HG02840 (cell line): Measurements from ENCODE around the gene ZNF214.
"Not testable (repeated sequence)": the region's sequence is repeated elsewhere in the genome, so short reads cannot be mapped to it uniquely, and the experiment has no call there.

ENCODE experiments used
- ATAC-seq: cut with Tn5 transposase; IDR thresholded peaks from one replicate; pipeline ENCODE4 v1.9.1; 2021; ENCODE audit warnings: mild to moderate bottlenecking, moderate library complexity, moderate number of reproducible peaks; ENCODE audit not compliant: unreplicated experiment, low FRiP score

Gene ZNF214

DNA sequence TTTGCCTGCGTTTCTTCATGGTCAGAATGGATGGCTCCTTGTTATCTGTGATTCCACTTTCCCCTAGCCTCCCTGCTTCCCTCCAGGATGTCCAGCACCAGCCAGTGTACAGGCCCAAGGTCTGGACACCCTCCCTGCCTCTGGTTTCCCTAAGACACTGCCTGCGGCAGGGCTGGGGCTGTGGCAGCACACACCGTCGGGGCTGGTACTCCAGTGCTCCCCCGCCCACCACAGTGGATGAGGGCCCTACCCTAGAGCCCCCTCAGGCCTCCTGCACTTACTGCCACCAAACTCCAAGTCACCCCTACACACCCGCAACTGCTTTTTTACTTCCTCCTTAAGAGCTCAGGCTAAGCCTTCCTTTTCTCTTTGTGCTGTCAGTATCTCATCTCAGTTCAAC lies 28.9 kb downstream of the ZNF214 start:
- ATAC-seq, result no peak

DNA sequence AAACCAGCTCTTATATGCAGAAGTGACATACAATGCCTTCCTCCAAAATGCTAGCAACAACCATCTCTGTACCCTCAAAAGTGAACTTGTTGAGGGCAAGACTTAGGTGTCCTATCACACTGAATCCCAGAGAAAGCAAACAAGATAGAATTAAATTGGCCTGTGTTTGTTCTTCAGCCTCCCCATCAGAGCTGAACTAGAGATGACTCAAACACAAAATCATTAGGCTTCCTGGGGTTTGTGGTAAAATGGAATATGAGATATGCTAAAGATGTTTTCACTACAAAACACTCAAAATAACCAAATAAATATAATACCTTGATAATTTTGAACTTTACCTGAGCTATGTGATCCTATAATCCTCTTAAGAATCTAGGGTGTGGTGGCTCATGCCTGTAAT lies 31.6 kb downstream of the ZNF214 start:
- ATAC-seq, result no peak

DNA sequence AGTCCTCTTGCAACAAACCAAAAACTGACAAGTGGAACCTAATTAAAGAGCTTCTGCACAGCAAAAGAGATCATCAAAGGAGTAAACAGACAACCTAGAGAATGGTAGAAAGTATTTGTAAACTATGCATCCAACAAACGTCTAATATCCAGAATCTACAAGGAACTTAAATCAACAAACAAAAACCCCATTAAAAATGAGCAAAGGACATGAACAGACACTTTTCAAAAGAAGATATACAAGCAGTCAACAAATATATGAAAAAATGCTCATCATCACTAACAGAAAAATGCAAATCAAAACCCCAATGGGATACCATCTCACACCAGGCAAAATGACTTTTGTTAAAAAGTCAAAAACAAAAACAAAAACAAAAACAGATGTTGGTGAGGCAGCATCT lies 33.7 kb downstream of the ZNF214 start:
- no peak for ATAC-seq

DNA sequence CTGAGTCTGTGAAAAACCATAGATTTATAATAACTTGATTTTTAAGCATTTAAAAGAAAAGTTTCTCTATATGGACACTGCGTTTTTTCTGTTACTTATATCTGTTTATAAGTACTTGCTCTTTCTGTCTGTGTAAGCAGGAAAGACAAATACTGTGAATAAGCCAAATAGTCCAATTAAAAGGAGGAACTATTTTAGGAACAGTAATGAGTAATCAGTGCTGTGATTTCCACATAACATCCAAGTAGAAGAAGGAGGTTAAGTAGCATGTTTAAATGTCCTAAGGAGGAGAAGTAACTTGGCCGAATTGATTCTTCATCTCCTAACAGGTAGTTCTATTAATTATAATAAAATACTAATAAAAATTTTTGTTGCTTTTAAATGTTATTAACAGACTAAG lies 40.8 kb downstream of the ZNF214 start:
- ATAC-seq, result no peak

DNA sequence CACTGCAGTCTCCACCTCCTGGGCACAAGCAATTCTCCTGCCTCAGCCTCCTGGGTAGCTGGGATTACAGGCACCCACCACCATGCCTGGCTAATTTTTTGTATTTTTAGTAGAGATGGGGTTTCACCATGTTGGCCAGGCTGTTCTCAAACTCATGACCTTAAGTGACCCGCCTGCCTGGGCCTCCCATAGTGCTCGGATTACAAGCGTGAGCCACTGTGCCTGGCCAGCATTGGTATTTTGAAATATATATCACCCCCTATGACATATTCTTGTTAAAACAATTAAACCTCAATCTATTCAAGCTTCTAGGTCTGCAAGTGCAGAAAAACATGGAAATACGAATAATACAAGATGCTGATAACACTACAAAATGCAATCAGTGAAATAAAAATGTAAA lies 50.3 kb downstream of the ZNF214 start:
- ATAC-seq, result not testable (repeated sequence)

DNA sequence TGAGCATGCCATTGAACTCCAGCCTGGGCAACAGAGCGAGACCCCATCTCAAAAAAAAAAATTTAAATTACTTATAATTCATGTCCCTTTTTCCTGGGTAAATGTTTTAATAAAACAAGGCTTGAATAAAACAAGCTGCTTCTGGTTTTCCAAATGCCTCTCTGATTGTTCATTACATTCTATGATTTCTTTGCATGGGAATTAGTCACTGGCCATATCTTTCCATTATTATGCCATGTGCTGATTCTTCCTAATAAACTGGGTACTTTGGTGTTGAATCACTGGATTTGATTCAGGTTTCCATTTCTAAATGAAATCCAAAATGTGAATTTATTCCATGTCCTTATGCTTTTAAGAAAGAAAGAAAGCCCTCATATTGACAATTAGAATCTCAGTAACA lies 51.3 kb downstream of the ZNF214 start:
- no peak for ATAC-seq

DNA sequence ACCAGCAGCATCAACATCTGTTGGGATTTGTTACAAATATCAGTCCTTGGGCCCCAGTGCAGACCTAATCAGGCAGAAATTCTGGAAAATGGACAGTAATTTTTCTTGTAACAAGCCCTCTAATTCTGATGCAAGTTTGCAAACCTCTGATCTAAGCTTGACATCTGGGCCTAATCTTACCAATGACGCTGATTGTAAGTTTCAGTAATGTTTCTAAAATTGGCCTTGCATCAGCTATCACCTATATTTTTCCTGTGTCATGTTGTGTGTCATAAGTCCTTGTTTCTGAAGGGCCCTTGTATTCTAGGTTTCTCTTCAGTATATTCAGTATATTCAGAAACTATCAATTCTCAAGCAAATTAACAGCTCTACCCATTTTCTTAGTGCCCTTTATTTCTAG lies 57.5 kb downstream of the ZNF214 start:
- no peak for ATAC-seq

DNA sequence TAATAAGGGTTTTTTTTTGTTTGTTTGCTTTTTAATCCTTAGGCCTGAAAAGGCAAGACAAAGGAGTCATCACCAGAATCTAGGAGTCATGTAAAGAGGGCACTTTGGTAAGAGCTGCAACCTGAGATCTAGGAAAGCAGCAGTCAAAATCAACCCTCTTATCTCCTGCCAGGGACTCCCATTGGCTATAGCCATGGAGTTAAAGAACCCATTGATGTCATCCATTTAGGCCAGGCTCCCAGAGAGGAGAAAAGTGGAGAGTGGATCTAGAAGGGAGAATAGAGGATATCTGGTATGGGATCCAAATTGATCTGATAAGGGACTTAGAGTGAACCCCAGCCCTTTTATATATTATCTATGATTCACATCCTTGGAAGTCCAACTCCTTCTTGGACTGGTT lies 58.0 kb downstream of the ZNF214 start:
- ATAC-seq, result no peak

DNA sequence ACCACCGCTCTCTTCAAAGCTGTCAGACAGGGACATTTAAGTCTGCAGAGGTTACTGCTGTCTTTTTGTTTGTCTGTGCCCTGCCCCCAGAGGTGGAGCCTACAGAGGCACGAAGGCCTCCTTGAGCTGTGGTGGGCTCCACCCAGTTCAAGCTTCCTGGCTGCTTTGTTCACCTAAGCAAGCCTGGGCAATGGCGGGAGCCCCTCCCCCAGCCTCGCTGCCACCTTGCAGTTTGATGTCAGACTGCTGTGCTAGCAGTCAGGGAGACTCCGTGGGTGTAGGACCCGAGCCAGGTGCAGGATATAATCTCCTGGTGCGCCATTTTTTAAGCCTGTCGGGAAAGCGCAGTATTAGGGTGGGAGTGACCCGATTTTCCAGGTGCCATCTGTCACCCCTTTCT lies 65.9 kb downstream of the ZNF214 start:
- not testable (repeated sequence) for ATAC-seq
